AG09319 (cell line): Measurements from ENCODE around the gene SATB1.

Experiments used
- DNase-seq: peaks from one replicate; pipeline ENCODE4 v3.0.0-alpha.2; 2010; ENCODE audit warnings: low read depth; ENCODE audit errors: extremely low read depth
- CTCF ChIP-seq: IDR thresholded peaks from 2 replicates; pipeline ENCODE4 v1.5.1; 2011; ENCODE audit warnings: low read depth, mild to moderate bottlenecking, inconsistent platforms, low read length, moderate library complexity

Gene SATB1

DNA sequence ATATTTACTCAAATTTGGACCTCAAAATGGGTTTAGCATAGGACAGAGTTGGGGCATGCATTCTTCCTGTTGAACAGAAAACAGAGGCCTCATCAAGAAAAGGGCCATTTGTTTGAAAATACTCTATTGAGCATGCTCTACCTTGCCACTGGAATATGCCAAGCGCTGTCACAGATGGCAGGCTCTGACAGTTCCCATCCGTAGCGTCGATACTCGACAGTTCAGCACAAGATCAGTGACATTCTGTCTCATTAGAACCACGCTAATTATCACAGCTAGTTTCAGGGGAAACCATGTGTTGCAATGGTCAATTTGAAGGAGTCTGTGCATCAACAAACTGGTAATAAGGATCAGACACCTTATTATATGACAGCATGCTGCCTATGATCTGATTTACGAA, 54.5 kb downstream of the SATB1 start:
- TF ChIP-seq CTCF: no peak
- DNase-seq: no peak

DNA sequence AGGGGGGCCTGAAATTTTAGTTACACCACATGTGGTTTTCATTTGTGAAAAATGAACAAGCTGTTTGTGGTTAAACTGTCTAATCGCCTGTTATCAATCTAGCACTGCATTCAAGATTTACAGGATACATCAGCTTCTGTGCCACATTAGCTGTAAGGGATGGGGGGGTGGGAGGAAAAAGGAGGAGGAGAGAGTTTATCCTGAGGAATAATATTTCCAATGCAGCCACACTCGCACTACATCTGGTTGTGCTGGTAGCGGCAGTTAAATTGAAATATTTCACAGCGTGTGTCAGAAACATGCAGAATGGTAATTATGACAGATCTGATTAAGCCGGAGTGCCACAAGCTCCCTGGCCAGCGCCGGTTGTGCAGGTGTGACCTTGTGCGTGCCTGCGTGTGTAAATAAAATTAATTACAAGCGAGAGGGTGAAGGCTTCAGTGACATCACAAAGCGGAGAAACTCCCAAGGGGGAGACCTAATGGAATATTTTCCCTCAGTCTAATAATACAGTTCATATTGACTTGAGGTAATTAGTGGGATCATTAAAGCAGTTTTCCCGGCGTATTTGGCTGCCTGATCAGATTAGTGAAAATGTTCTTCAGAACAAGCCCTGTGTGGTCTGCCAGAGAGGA, 55.5 kb downstream of the SATB1 start:
- TF ChIP-seq CTCF: no peak
- DNase-seq: no peak

GRCh38 chr3:18366258-18366657, 58.9 kb downstream of the SATB1 start:
- no peak for TF ChIP-seq CTCF
- no peak for DNase-seq

DNA sequence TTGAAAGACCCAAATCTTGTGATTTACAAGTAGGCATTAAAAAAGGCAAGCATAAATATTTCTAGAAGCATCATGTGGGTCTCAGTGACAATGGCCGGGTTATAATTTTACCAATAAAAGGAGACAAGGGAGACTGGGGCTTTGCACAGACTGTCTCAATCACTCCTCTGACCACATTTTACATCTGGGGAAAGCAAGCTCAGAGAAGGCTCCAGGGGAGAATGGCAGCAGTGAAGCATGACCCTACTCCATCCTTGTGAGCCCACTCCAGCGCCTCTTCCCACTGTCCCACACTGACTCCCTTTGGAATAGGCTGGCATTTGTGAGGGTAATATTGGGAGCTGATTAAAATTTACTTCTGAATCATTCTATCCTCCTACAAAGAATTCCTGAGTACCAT, 61.8 kb downstream of the SATB1 start:
- TF ChIP-seq CTCF: no peak
- DNase-seq: no peak

- TF ChIP-seq CTCF: no peak
- DNase-seq: no peak
Observed at GRCh38 chr3:18357747-18358146, 67.4 kb downstream of the SATB1 start.

DNA sequence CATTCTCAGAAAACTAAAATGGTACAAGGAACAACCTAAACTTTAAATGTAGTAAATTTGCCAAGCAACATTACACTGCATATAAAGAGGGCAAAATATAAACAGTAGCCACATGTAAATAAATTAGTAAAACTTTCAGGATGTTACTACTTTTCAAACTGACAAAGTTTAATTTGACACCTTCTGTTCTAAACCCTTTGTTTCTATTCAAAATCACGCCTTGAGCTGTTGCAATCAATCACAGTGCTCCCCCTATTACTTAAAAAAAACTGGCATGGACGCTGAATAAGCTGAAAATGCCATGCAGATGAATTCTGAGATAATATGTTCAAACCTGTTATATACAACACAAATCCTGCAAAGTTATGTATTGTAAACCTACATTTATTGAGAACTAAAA, 69.3 kb downstream of the SATB1 start:
- no peak for DNase-seq
- no peak for TF ChIP-seq CTCF

DNA sequence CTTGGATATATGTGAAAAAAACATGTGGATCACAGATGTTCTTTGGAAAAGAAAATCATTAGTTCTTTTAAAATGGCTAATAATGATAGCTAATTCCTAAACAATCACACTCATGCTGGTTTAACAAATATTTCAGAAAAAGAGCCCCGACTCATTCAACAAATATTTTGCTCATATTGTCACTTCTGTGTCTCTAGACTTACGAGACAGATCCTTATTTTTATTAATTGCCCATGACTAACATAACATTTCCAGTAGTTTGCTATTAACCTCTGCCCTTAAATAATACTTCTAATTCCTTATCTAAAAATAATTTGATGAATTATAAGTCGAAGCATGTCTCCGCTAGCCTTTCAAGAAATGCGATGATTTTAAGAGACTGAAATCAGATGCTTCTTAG, 70.4 kb downstream of the SATB1 start:
- no peak for TF ChIP-seq CTCF
- DNase-seq: no peak
